NT2/D1 (cell line): Measurements from ENCODE around the gene FNIP1.

Source experiments
- YY1 ChIP-seq: IDR thresholded peaks from 2 replicates; pipeline ENCODE4 v1.6.1; 2011; ENCODE audit not compliant: insufficient read length, insufficient read depth
- ZNF274 ChIP-seq: IDR thresholded peaks from 2 replicates; pipeline ENCODE4 v1.6.1; 2011; ENCODE audit warnings: mild to moderate bottlenecking, low read depth, low read length

DNA sequence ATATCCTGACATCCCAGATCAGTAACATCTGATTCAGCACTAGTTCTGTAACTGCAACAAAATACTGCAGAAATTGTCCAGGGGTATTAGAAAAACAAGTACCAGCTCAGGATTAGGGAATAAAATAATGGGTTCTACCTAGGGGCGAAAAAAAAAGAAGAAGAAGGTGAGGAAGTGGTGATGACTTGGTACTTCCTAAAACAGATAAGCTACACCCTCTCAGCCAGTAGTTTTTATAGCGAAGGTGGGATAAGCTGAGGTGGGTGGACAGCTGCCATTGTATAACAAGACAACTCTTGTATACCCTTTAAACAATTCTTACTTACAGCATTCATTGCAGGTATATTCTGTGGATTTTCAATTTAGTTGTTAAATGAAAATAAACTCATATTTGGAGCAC lies 180.9 kb downstream of the FNIP1 start:
- TF ChIP-seq ZNF274 = no peak
- TF ChIP-seq YY1 = no peak
